Naive thymus-derived CD4-positive, alpha-beta T cell (primary cell): ENCODE measurements around the gene SP7. TPM values are rescaled to one million over a fixed set of nuclear protein-coding genes. Genes with fewer than 3 reads are reported as not detected.
A peak's percentile ranks its signal among the peaks of the same experiment; 100 is the strongest.

Experiments
- ATAC-seq: fragments of 150-1000 bp; cut with Tn5 transposase; 2 replicates; pipeline ENCODE4 v1.10.0; 2021; ENCODE audit warnings: mild to moderate bottlenecking, moderate library complexity
- CTCF ChIA-PET: fragments of 350-600 bp; sonication (Branson Sonifier 250); formaldehyde crosslinking; loops from one replicate; lab custom pipeline; 2021; ENCODE audit warnings: antibody characterized with exemption; lab: Charles Lee
- POLR2A ChIA-PET: fragments of 350-600 bp; sonication (Branson Sonifier 250); formaldehyde crosslinking; loops from one replicate; lab custom pipeline; 2021; ENCODE audit warnings: antibody characterized with exemption, inconsistent platforms; lab: Charles Lee
- DNase-seq, 9 donors: peaks; one replicate each; pipeline versions ENCODE4 v3.0.0 to v3.0.0-alpha.2; 2020 to 2022; ENCODE audit warnings: mixed read lengths in 1 of 9
- H3K27ac ChIP-seq: one replicate; pipeline ENCODE4 v1.7.0; 2013; ENCODE audit warnings: mild to moderate bottlenecking, low read depth, low read length, moderate library complexity
- H3K27me3 ChIP-seq, 2 donors: one replicate each; pipeline ENCODE4 v1.7.0; 2013; ENCODE audit warnings: low read length in 2 of 2, mild to moderate bottlenecking in 2 of 2, moderate library complexity in 2 of 2; ENCODE audit not compliant: control insufficient read depth in 2 of 2, insufficient read depth in 2 of 2
- H3K36me3 ChIP-seq, 3 experiments: 1 replicate in 2 of 3; 2 replicates in 1 of 3; pipeline ENCODE4 v1.7.0; 2013; ENCODE audit warnings: low read length in 3 of 3, mild to moderate bottlenecking in 3 of 3, moderate library complexity in 1 of 3; ENCODE audit not compliant: insufficient read depth in 3 of 3, control insufficient read depth in 2 of 3
- H3K4me1 ChIP-seq, 2 donors: one replicate each; pipeline ENCODE4 v1.7.0; 2013; ENCODE audit warnings: low read length in 2 of 2, mild to moderate bottlenecking in 2 of 2, moderate library complexity in 1 of 2; ENCODE audit not compliant: control insufficient read depth in 2 of 2, insufficient read depth in 2 of 2
- H3K4me3 ChIP-seq: 2 replicates; pipeline ENCODE4 v1.7.0; 2013; ENCODE audit warnings: mild to moderate bottlenecking, low read length
- H3K9me3 ChIP-seq, 3 experiments: 1 replicate in 2 of 3; 2 replicates in 1 of 3; pipeline ENCODE4 v1.7.0; 2013; ENCODE audit warnings: low read length in 3 of 3; ENCODE audit not compliant: control insufficient read depth in 2 of 3
- H3K27ac Mint-ChIP-seq, 9 donors: one replicate each; pipeline ENCODE4 v1.8.0; 2020 to 2022; ENCODE audit warnings: mixed read lengths in 9 of 9, mild to moderate bottlenecking in 8 of 9, moderate library complexity in 5 of 9, inconsistent platforms in 2 of 9
- H3K27me3 Mint-ChIP-seq, 5 donors: one replicate each; pipeline ENCODE4 v1.8.0; 2021 to 2022; ENCODE audit warnings: mixed read lengths in 5 of 5, mild to moderate bottlenecking in 1 of 5
- H3K36me3 Mint-ChIP-seq, 5 donors: one replicate each; pipeline ENCODE4 v1.8.0; 2020 to 2022; ENCODE audit warnings: mixed read lengths in 5 of 5, mild to moderate bottlenecking in 3 of 5, inconsistent platforms in 1 of 5
- H3K4me1 Mint-ChIP-seq, 7 donors: one replicate each; pipeline ENCODE4 v1.8.0; 2020 to 2022; ENCODE audit warnings: mixed read lengths in 7 of 7, mild to moderate bottlenecking in 3 of 7, inconsistent platforms in 1 of 7
- H3K4me3 Mint-ChIP-seq, 10 donors: one replicate each; pipeline ENCODE4 v1.8.0; 2020 to 2022; ENCODE audit warnings: mild to moderate bottlenecking in 10 of 10, mixed read lengths in 10 of 10, moderate library complexity in 6 of 10, inconsistent platforms in 2 of 10
- H3K9me3 Mint-ChIP-seq, 11 donors: one replicate each; pipeline ENCODE4 v1.8.0; 2020 to 2022; ENCODE audit warnings: mixed read lengths in 11 of 11, mild to moderate bottlenecking in 4 of 11, inconsistent platforms in 1 of 11, moderate library complexity in 1 of 11
- intact Hi-C, 2 donors: fragments of 100-400 bp; cut with micrococcal nuclease; formaldehyde crosslinking; loops; one replicate each; pipeline ENCODE4 v1.15.1; 2023
- polyA plus RNA-seq, 2 donors: library from polyadenylated mRNA; unstranded; fragments of 300-500 nt; fragmentation: Illumina TruSeq; gene quantifications; one replicate each; pipeline ENCODE4 v1.2.3, GENCODE V29; 2021
- total RNA-seq, 6 experiments: library from RNA in 5 of 6; stranded (reverse) in 5 of 6; gene quantifications; 1 replicate in 5 of 6; 2 replicates in 1 of 6; pipeline ENCODE4 v1.2.3 and lab custom pipeline; 2021 to 2026

The SP7 gene
- total and polyA plus RNA-seq, 7 experiments from 2014 or later: 0.13 to 0.18 TPM; not detected in 5

- Histone ChIP-seq H3K27me3 (no peaks in the 10 kb centered on the region), H3K4me1 (peaks cover 25 to 37% of the 10 kb centered on the region in 2 donors), H3K4me3 (peak overlapping the region; percentile 78), H3K27ac (peak overlapping the region; percentile 82), H3K9me3 (no peaks in the 10 kb centered on the region), H3K36me3 (peaks cover 0 to 3% (median 0%) of the 10 kb centered on the region in 3 experiments)
- DNase-seq (peak; percentile 24 to 70 (median 66)), ATAC-seq (peak; percentile 35)
- Mint-ChIP-seq H3K36me3 (peaks cover 0 to 1% (median 0%) of the 10 kb centered on the region in 5 donors), H3K27me3 (peaks cover 0 to 13% (median 0%) of the 10 kb centered on the region in 5 donors), H3K27ac (peak overlapping the region; percentile 88 to 98 (median 94)), H3K4me1 (peaks cover 25 to 49% (median 43%) of the 10 kb centered on the region in 7 donors), H3K9me3 (no peaks in the 10 kb centered on the region), H3K4me3 (peak overlapping the region; percentile 87 to 97 (median 95))
- CTCF ChIA-PET: interaction anchor here (0.5 to 8.6 kb wide), 19 partner anchors 21 to 344 kb away, joined by 3 to 90 read pairs (median 4); partner anchors contain the start of genes MYG1 and PFDN5
- intact Hi-C loops: loop anchor here (1.0 to 5.0 kb wide), 9 partner anchors 21 to 403 kb away; partner anchors contain the start of genes EIF4B (in 2 of the 2), CALCOCO1 (in 1 of the 2) and SP1 (in 1 of the 2)
- POLR2A ChIA-PET: interaction anchor here (0.7 to 6.2 kb wide), 19 partner anchors 11 to 318 kb away, joined by 3 to 52 read pairs (median 4); partner anchors contain the start of genes CSAD, EIF4B, MYG1 and PFDN5
These were observed 11.9 kb downstream of the SP7 start for GRCh38 chr12:53324113-53324778.

DNA sequence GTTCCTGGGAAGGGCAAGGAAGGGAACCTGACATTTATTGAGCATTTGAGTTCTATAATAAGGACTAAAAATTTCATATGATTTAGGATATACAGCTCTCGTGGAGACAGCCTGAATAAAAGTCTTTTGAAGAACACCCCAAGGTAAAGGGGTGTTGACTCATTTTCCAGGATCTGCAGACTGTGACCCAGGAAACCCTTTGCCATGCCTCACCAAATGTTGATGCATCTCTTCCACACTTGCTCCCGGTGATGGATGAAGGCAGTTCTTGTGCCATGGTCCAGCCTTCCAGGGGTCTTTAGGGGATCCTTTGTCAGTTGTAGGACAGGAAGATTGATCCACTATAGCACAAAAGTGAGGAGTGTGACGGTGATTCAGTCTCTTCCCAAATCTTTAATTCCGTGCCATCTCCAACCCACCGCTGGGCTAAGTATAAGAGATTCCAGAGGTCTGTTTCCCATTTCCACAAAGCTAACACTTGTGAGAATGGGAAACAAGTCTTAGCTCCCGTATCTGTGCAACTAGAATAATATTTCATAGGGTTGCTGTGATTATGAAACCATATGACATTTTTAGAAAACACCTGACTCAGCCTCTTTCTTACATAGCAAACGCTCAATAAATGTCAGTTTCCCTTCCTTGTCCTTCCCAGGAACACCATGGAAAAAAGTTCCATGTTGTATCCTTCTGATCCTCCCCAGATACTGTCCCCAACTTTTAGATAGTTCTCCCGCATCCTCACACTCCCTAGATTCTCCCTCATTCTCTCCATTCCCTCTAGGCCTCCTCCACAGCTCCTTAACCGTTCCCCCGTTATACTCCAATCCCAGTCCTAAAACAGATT is 15.6 kb downstream of the SP7 start:
- peak overlapping the region; percentile 73 for H3K27ac ChIP-seq
- ATAC-seq (no peak), DNase-seq (peak in 1 of 9 donors; percentile 8)
- peaks cover 25 to 31% of the 10 kb centered on the region in 2 donors for H3K4me1 ChIP-seq
- H3K4me1 Mint-ChIP-seq: peaks cover 23 to 44% (median 41%) of the 10 kb centered on the region in 7 donors
- ChIA-PET CTCF (interaction anchor here (0.5 to 8.6 kb wide), 27 partner anchors 10 to 275 kb away, joined by 3 to 90 read pairs (median 4); partner anchors contain the start of genes MYG1, PFDN5 and SP1), POLR2A (interaction anchor here (0.6 to 4.6 kb wide), 21 partner anchors 10 to 273 kb away, joined by 3 to 81 read pairs (median 3); partner anchors contain the start of genes ESPL1, MYG1, PFDN5 and SP1)
- intact Hi-C loops: loop anchor here (1.0 to 5.0 kb wide), 16 partner anchors 21 to 407 kb away; partner anchors contain the start of genes CALCOCO1 (in 2 of the 2), CSAD (in 2 of the 2), ESPL1 (in 2 of the 2) and MYG1 (in 2 of the 2)
- peaks cover 0 to 31% (median 3%) of the 10 kb centered on the region in 3 experiments for H3K36me3 ChIP-seq
- no peaks in the 10 kb centered on the region for H3K27me3 Mint-ChIP-seq
- peaks cover 0 to 1% (median 0%) of the 10 kb centered on the region in 11 donors for H3K9me3 Mint-ChIP-seq
- peaks cover 5 to 16% (median 9%) of the 10 kb centered on the region in 5 donors for H3K36me3 Mint-ChIP-seq
- peak overlapping the region; percentile 94 to 98 (median 94) for H3K27ac Mint-ChIP-seq
- H3K4me3 ChIP-seq: peak overlapping the region; percentile 98
- peak overlapping the region; percentile 94 to 99 (median 96) for H3K4me3 Mint-ChIP-seq
- H3K27me3 ChIP-seq: no peaks in the 10 kb centered on the region
- no peaks in the 10 kb centered on the region for H3K9me3 ChIP-seq

- H3K27ac ChIP-seq: no peak overlapping the region
- H3K27me3 Mint-ChIP-seq: no peaks in the 10 kb centered on the region
- ATAC-seq: no peak
- intact Hi-C loops: no loop called here
- no peaks in the 10 kb centered on the region for H3K4me1 ChIP-seq
- H3K36me3 ChIP-seq: peaks cover 3 to 69% (median 29%) of the 10 kb centered on the region in 3 experiments
- ChIA-PET CTCF (interaction anchor here (0.6 to 0.7 kb wide), 2 partner anchors 26 to 39 kb away, joined by 3 read pairs; no protein-coding TSS in a partner anchor), POLR2A (no interaction called here)
- H3K4me3 ChIP-seq: no peak overlapping the region
- H3K4me1 Mint-ChIP-seq: peaks cover 4 to 11% (median 5%) of the 10 kb centered on the region in 7 donors
- no peaks in the 10 kb centered on the region for H3K27me3 ChIP-seq
- no peaks in the 10 kb centered on the region for H3K9me3 ChIP-seq
- no peak overlapping the region for H3K4me3 Mint-ChIP-seq
- DNase-seq: no peak
- peaks cover 0 to 1% (median 0%) of the 10 kb centered on the region in 11 donors for H3K9me3 Mint-ChIP-seq
- H3K27ac Mint-ChIP-seq: peak overlapping the region in 1 of 9 donors; percentile 72
- peaks cover 5 to 43% (median 20%) of the 10 kb centered on the region in 5 donors for H3K36me3 Mint-ChIP-seq
These were observed 22.2 kb downstream of the SP7 start for GRCh38 chr12:53313996-53314395.

DNA sequence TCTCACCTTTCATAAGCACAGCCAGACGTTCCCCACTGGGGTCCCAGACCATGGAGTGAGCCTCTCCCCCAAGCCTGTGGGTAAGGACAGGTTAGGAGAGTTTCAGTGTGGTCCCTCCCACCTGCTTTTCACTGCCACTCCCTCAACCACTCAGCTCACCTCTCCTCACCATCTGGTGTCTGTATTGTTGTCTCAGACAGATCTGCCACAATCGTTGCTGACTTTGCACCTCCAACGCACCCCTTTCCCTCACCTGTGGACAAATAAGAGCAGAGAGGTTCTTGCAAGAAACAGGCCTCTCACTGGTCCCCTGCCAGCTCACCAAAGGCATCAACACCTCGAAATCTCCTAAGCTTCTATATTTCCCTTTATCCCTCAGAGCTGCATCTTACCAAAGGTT is 27.9 kb downstream of the SP7 start:
- Histone ChIP-seq H3K4me1 (no peaks in the 10 kb centered on the region), H3K27ac (no peak overlapping the region), H3K27me3 (no peaks in the 10 kb centered on the region), H3K36me3 (peaks cover 0 to 66% (median 20%) of the 10 kb centered on the region in 3 experiments), H3K9me3 (no peaks in the 10 kb centered on the region), H3K4me3 (no peak overlapping the region)
- DNase-seq: no peak
- H3K27me3 Mint-ChIP-seq: no peaks in the 10 kb centered on the region
- no peaks in the 10 kb centered on the region for H3K9me3 Mint-ChIP-seq
- ATAC-seq: no peak
- peaks cover 0 to 44% (median 13%) of the 10 kb centered on the region in 5 donors for H3K36me3 Mint-ChIP-seq
- H3K27ac Mint-ChIP-seq: peak overlapping the region in 4 of 9 donors; percentile 6 to 49 (median 28)
- no peak overlapping the region for H3K4me3 Mint-ChIP-seq
- intact Hi-C loops: no loop called here
- CTCF ChIA-PET: interaction anchor here (1.0 kb wide), 1 partner anchor 13 kb away, joined by 3 read pairs; the partner anchor contains the start of gene AAAS
- peaks cover 0 to 2% (median 0%) of the 10 kb centered on the region in 7 donors for H3K4me1 Mint-ChIP-seq
- POLR2A ChIA-PET: interaction anchor here (0.7 to 2.1 kb wide), 4 partner anchors 9 to 108 kb away, joined by 3 to 9 read pairs (median 4); partner anchors contain the start of gene PFDN5

- Histone ChIP-seq H3K4me3 (no peak overlapping the region), H3K27ac (no peak overlapping the region), H3K9me3 (no peaks in the 10 kb centered on the region), H3K27me3 (no peaks in the 10 kb centered on the region), H3K36me3 (peaks cover 0 to 81% (median 20%) of the 10 kb centered on the region in 3 experiments), H3K4me1 (peaks cover 0 to 3% of the 10 kb centered on the region in 2 donors)
- Mint-ChIP-seq H3K9me3 (no peaks in the 10 kb centered on the region), H3K36me3 (peaks cover 7 to 49% (median 16%) of the 10 kb centered on the region in 5 donors), H3K4me1 (peaks cover 6 to 17% (median 11%) of the 10 kb centered on the region in 7 donors), H3K4me3 (no peak overlapping the region), H3K27ac (peak overlapping the region in 1 of 9 donors; percentile 9), H3K27me3 (no peaks in the 10 kb centered on the region)
- intact Hi-C loops: no loop called here
- CTCF ChIA-PET: no interaction called here
- POLR2A ChIA-PET: no interaction called here
- DNase-seq (no peak), ATAC-seq (no peak)
These were observed 29.3 kb downstream of the SP7 start for GRCh38 chr12:53306826-53307225.
